ENCODE results near the gene CDH20.
A peak's percentile ranks its signal among the peaks of the same experiment; 100 is the strongest.

CDH20 gene

GRCh38 chr18:61572084-61572655 lies 238.9 kb downstream of the CDH20 start:
- DNase-seq (ENCODE audit: low read depth in 1 of 2, low spot score in 1 of 2), result no peak

- no peak for DNase-seq (ENCODE audit: low read depth in 1 of 2, low spot score in 1 of 2)
These were observed 239.6 kb downstream of the CDH20 start for GRCh38 chr18:61572871-61573270.

GRCh38 chr18:61574665-61575064 lies 241.4 kb downstream of the CDH20 start:
- DNase-seq (ENCODE audit: low read depth in 1 of 2, low spot score in 1 of 2), result no peak

GRCh38 chr18:61575419-61575818 lies 242.2 kb downstream of the CDH20 start:
- DNase-seq (ENCODE audit: low read depth in 1 of 2, low spot score in 1 of 2), result no peak

GRCh38 chr18:61578846-61579245 lies 245.6 kb downstream of the CDH20 start:
- no peak for DNase-seq (ENCODE audit: low read depth in 1 of 2, low spot score in 1 of 2)

GRCh38 chr18:61579581-61579980 lies 246.4 kb downstream of the CDH20 start:
- no peak for DNase-seq (ENCODE audit: low read depth in 1 of 2, low spot score in 1 of 2)

GRCh38 chr18:61580046-61580445 lies 246.8 kb downstream of the CDH20 start:
- no peak for DNase-seq (ENCODE audit: low read depth in 1 of 2, low spot score in 1 of 2)

- peak; percentile 46 to 56 for DNase-seq (ENCODE audit: low read depth in 1 of 2, low spot score in 1 of 2)
These were observed 248.5 kb downstream of the CDH20 start for GRCh38 chr18:61581578-61582201.

GRCh38 chr18:61582202-61582710 lies 249.0 kb downstream of the CDH20 start:
- no peak for DNase-seq (ENCODE audit: low read depth in 1 of 2, low spot score in 1 of 2)

- no peak for DNase-seq (ENCODE audit: low read depth in 1 of 2, low spot score in 1 of 2)
These were observed 250.3 kb downstream of the CDH20 start for GRCh38 chr18:61583548-61583947.

- DNase-seq (ENCODE audit: low read depth in 1 of 2, low spot score in 1 of 2), result no peak
These were observed 254.6 kb downstream of the CDH20 start for GRCh38 chr18:61587865-61588264.

GRCh38 chr18:61589053-61589723 lies 256.0 kb downstream of the CDH20 start:
- no peak for DNase-seq (ENCODE audit: low read depth in 1 of 2, low spot score in 1 of 2)

GRCh38 chr18:61589724-61590065 lies 256.5 kb downstream of the CDH20 start:
- no peak for DNase-seq (ENCODE audit: low read depth in 1 of 2, low spot score in 1 of 2)

GRCh38 chr18:61591253-61591652 lies 258.0 kb downstream of the CDH20 start:
- no peak for DNase-seq (ENCODE audit: low read depth in 1 of 2, low spot score in 1 of 2)

- no peak for DNase-seq (ENCODE audit: low read depth in 1 of 2, low spot score in 1 of 2)
These were observed 262.5 kb downstream of the CDH20 start for GRCh38 chr18:61595615-61596251.

GRCh38 chr18:61596296-61596695 lies 263.1 kb downstream of the CDH20 start:
- DNase-seq (ENCODE audit: low read depth in 1 of 2, low spot score in 1 of 2), result no peak

GRCh38 chr18:61597316-61597715 lies 264.1 kb downstream of the CDH20 start:
- DNase-seq (ENCODE audit: low read depth in 1 of 2, low spot score in 1 of 2), result no peak

GRCh38 chr18:61600422-61600821 lies 267.2 kb downstream of the CDH20 start:
- DNase-seq (ENCODE audit: low read depth in 1 of 2, low spot score in 1 of 2), result no peak

- no peak for DNase-seq (ENCODE audit: low read depth in 1 of 2, low spot score in 1 of 2)
These were observed 269.6 kb downstream of the CDH20 start for GRCh38 chr18:61602836-61603235.
